ENCODE results near the gene MON2.

MON2 gene

Small RNA genes lying within 50 kb of the gene (small RNA-seq; reads per million reads assigned to genes)
- 20.3 to 262 reads per million in 2 experiments for gene MIRLET7I
- 0 reads per million in 2 experiments for gene RNU6-399P

All from SK-N-DZ (cell line).